HG03521 (cell line): ENCODE data around the gene DNER.
"Not testable (repeated sequence)": the region's sequence is repeated elsewhere in the genome, so short reads cannot be mapped to it uniquely, and the experiment has no call there.

Experiments
- ATAC-seq: cut with Tn5 transposase; IDR thresholded peaks from one replicate; pipeline ENCODE4 v1.9.1; 2021; ENCODE audit warnings: mild to moderate bottlenecking, moderate library complexity; ENCODE audit not compliant: unreplicated experiment

DNER gene

DNA sequence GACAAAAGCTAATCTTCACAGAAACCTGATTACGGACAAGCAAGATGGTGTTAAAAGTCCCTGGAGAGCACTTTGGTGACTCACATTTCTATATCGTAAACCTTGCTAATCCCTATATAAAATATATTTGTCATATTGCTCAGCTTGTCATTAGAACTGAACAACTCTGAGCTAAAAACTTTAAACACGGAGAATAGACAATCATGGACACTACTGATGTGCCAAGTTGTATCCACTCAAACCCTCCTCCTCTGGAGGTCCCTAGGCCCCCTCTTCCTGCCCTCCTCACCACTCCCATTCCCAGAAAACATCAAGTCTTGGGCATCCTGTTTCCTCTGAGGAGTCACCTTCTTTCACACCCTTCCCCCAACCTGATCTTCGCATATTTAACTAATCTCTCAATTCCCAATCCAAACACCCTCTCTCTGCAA, 304.6 kb downstream of the DNER start:
- ATAC-seq: no peak

DNA sequence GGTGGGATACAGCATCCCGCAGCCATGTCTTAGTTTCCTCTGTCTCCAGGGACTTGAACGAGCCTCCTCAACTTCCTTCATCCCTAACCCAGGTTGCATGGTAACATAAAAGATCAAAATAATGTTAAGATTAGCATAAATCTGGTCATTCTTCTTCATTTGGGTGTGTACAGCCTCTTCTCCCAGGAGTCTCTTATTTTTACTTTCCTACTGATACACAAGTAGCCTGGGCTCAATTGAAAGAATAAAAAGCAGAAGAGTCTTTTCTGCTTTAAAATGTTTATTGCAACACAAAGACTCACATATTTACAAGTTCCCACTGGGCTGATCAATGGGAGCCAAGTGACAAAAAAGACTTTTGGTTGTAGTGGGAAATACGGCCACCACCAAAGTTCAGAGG, 305.4 kb downstream of the DNER start:
- ATAC-seq: no peak

DNA sequence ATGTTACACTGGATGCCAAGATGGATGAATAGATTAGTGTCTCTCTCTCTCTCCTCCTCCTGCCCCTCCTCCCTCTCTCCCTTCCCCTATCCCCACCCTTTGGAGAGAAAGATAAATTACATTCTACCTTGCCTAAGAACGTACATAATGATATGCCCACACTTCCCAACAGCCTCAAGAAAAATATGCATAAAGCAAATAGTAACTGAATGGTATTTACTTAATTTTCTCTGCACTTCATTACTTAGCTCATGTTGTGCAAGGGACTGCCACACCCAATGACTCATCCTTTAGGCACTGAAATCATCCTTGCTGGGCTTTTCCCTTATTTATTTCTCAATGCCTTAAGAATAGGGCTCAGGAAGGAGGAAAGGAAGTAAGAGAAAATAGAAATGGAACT, 306.0 kb downstream of the DNER start:
- no peak for ATAC-seq

DNA sequence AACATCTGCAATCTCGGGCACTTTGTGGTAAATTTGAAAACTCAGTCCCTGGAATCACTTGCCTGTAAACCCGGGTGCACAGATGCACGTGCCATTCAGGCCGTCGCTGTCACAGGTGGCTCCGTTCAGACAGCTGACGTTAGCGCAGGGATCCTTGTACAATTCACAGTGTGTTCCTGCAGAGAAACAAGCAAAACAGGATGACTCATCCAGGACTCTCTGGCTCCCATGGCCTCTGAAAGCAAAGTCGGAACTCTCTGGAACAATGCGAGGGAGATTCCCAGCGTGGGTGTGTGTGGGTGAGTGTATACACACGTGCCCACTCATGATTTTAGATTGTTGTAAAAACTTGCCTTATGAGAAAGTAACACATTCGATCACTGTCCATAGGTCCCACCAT, 307.2 kb downstream of the DNER start:
- no peak for ATAC-seq

DNA sequence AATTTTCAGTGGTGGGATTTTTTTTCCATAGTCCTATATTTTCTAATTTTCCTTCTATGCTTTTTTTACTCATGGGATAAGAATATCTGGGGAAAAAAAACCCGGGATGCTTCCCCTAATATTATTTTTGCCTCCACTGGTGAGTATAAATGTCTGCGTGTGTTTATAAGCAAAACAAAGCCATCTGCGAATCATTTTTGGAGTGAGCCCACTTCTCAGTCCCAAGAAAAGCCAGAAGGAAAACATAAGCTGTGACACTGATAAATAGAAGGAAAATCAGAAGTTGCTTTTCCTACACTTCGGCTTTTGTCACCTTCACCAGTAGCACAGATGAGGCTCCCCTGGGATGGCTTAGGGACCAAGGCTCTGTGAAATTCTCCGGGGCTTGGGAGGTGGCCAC, 308.6 kb downstream of the DNER start:
- ATAC-seq: no peak

DNA sequence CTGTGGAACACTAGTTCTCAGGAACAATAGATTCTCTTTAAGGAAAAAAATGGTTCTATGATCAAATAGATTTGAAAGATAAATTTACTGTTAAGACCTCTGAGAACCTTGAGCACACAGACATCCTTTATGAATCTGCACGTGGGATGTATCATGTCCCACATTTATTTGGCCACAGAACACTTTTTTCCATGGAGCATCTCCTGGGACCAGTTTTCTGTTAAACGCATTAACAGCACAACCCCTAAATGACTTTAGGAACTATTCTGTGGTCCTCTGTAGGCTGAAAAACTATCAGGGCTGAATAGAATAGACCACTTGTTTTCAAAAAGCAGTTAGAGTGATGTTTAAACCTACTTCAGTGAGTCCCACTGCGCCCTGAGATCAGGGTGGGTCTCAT, 311.1 kb downstream of the DNER start:
- ATAC-seq: no peak

DNA sequence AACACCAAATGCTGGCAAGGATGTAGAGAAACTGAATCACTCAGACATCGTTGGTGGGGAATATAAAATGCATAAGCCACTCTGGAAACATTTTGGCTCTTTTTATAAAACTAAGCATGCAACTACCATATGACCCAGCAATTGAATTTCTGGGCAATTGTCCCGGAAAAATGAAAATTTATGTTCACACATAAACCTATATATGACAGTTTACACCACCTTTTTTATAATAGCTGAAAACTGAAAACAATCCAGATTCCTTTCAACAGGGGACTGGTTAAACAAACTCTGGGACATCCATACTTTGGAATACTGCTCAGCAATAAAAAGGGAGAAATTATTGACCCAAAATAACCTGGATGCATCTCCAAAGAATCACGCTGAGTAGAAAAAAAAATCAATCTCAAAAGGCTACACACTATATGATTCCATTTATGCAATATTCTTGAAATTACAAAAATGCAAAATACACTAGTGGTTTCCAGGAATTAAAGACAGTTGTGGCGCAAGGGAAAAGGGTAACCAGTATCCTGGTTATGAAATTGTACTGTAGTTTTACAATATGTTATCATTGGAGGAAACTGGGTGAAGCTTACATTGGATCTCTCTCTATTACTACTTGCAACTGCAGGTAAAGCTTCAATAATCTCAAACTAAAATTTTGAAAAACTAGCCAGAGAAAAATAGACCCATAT, 313.0 kb downstream of the DNER start:
- ATAC-seq: no peak

DNA sequence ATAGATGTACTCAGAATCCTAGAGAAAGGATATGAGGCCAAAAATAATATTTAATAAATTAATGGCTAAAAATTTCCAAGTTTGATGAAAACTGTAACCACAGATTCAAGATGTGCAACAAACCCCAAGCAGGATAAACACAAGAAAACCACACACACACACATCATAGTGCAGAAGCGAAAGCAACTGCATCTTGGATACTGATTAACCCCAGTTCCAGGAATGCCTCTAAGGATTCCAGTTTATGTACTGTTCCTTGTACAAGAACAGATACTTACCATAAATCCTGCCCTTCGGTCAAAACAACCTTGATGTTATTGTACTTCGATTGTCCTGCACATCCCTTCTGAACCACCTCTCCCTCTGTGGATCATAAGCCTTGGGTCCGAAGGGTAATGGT, 320.4 kb downstream of the DNER start:
- no peak for ATAC-seq

DNA sequence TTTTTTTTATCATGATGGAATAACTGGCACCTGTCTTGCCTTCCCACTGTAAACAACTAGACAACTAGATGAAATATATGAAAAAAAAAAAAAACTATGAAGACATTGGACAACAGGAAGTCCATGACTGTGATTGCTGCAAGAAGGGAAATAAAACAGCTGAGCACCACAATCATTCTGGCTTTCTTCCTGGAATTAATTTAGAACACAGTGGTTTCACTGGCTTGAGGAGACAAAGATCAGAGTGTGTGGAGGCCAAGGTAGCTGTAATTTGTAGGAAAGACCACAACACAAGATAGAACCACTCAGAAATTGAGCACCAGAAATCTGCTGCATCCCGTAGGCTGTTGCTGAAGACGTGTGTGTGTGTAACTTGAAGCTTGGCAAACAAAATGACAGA, 322.2 kb downstream of the DNER start:
- ATAC-seq: no peak

DNA sequence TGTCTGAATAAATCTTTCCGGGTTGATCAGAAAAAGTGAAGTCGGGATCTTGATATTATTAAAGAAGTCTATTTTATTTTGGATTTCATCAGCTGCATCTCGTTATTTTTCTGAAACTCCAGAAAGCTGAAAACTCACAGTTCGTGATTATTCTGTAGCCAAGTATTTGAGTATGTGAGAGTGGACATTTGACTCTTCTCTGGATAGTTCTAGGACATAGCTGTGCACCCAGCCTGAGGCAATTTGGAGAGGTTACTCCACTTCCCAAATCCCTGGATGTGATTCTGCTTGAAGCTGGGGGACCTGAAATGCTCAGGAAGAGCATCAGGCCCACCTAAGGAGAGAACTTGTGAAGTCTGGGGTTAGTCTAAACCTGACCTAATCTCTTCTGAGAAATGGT, 325.6 kb downstream of the DNER start:
- no peak for ATAC-seq

DNA sequence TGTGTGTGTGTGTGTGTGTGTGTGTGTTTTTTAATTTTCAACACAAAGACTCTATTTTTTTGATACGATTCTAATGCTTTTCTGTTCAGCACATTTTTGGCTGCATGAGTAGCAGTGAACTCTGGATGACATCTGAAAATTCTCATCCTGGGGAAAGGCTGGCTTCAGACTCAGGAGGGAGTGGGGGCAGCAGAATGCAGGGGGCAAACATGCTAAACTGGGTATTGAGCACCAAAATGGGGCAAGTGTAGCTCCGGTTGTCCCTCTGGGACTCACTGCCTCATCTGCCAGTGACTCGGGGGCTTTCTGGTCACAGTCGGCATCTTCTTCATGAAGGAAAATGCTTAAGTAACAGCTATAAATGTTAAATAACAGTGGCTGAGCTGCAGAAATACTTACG, 326.5 kb downstream of the DNER start:
- ATAC-seq: no peak

DNA sequence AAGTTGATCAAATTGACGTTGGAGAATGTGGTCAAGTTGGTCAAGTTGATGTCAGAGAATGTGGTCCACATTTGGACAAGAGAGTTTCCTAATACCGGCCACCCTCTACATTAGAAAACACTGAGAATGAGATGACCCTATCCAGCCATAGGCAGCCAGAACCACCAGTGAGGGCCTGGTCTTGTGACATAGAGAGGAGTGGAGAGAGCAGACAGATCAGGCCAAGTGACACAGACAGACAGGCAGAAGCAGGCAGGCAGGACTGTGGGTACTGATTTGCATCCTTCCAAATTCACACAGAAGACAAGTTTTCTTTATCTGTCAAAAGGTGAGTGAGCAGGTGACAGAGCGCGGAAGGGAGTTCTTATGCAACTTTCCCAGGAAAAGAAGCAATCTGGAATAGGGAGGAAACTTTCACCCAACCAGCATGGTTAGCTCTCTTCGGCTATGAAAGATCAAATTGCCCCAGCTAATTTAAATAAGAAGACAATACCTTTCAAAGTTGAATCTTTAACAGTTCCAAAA, 334.2 kb downstream of the DNER start:
- ATAC-seq: no peak

DNA sequence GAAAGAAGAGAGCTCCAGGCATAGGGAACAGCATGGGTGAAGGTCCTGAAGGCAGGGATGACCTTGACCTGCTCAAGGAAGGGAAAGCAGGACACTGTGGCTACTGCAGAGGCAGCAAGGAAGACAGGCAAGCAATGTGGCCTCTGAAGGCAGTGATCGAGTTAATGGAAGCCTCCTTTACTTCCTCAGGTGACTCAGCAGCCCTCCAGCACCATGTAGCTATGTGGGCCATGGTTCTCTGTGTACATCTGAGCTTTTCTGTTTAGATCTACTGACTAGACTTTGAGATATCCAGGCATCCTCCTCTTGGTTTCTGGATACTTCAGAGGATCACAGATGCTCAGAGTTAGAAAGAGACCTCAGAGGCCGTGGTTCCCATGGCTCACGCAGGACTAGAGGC, 336.0 kb downstream of the DNER start:
- no peak for ATAC-seq

DNA sequence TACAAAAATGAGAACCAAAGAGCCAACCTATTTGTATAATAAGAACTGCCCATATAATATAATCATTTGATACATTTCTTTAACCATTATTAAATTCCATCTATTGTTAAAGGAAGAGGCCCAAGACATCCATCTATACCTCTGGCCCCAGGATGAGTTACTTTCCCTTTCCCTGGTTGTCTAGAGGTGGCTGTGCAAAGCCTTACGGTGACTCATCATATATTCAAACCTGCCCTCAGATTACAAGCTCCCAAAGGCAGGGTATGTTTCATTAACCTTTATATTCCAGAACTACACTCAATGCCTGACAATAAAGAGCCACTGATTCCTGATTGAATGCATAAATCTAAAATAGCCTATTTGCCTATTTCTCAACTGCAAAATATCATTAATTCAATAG, 337.5 kb downstream of the DNER start:
- ATAC-seq: no peak

DNA sequence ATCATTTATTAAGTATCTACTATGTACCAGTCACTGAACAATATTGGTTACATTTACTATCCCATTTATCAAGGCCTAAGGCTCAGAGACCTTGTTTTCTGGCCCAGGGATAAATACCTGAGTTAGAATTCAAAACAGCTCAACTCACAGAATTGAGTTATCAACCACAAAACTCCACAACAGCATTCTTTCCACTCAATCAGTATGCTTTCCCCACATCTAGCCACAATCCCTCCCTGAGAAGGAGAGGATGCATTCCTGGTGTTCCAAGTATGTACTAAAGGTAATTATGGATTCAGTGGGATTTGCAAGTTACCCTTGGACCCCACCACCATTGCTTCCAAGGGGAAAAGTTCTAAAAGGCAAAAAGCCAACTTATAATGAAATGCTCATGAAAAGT, 339.1 kb downstream of the DNER start:
- no peak for ATAC-seq

DNA sequence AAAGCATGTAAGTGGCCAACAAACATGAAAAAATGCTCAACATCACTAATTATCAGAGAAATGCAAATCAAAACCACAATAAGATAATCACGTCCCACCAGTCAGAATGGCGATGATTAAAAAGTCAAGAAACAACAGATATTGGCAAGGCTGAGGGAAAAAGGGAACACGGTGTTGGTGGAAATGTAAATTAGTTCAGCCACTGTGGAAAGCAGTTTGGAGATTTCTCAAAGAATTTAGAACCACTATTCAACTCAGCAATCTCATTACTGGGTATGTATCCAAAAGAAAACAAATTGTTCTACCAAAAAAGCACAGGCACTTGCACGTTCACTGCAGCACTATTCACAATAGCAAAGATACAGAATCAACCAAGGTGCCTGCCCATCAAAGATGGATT, 341.0 kb downstream of the DNER start:
- ATAC-seq: not testable (repeated sequence)

DNA sequence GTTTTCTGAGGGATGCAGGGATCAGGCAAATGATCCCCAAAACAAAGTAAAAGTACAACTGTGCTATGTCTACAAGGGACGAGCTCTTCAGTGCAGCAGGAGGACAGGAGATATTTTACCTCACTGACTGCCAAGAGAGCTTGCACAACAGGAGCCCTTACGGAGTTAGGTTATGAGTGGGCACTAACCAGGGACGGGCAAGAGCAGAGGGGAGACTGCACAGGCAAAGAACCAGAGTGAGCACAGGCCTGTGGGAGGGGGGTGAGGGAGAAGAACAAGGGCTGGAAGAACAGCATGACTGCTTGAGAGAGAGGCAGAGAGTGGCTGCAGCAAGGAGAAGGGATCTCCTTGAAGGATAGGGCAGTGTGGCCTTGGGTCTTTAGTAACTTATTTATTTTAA, 342.1 kb downstream of the DNER start:
- ATAC-seq: no peak

DNA sequence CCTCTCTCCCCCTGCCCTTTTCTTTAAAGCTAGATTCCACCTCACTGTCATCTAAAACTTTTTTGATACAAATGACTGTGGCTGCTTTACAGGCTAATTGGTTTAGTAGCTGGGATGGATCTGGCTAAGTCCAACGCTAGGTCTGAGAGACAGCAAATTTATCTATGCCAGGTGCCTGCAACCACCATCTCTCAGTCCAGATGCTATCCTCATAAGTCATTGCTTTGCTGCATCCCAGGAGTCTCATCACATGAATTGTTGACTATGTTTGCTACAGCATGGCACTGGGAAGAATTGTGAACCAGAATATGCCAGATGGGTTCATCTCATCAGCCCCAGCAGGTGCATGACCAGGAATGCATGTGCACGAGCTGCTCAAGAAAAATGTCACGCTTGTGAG, 343.3 kb downstream of the DNER start:
- ATAC-seq: no peak

DNA sequence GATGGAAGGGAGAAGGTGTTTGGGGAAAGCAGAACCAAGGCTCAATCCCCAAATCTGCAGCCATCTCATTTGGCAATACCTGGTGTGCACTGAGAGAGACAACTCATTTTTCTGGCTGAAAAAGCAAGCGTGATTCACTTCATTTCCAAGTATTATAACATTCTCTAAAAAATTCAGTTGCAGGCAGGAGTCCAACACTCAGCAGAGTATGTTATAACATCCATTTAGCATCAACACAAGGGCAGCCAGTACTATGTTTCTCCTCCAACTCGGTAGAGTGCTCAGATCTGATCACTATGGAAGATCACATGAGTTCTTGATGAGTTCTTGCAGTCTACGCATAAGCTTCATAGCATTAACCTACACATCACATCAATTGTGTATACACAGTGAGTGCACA, 343.8 kb downstream of the DNER start:
- ATAC-seq: no peak

DNA sequence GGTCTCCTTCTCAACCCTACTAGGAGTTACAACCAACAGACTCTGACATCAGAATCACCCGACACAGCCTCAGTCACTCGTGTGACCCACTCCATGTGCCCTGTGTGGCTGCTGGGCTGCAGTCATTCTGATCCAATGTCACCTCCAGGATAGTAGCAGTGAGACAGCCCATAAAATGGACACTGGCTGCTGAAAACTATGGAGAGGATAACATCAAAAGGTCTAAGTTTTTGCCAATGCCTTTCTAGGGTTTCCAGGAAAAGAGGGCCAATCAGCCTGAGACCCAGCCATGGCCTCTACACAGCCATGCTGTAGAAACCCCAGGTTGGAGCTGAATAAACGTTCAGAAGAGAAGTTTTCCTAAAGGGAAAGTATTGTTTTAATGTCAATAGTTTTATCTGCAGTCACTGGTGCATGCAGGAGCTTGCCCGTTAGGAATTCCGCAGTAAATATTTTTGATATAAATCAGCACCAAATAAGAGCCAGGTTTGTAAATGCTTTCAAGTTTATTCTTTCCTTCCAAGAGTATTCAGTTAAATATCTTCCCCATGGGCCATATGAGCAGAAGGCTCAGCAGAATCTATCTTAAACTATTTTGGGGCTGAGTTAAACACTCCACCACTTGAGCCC, 351.1 kb downstream of the DNER start:
- ATAC-seq: no peak

DNA sequence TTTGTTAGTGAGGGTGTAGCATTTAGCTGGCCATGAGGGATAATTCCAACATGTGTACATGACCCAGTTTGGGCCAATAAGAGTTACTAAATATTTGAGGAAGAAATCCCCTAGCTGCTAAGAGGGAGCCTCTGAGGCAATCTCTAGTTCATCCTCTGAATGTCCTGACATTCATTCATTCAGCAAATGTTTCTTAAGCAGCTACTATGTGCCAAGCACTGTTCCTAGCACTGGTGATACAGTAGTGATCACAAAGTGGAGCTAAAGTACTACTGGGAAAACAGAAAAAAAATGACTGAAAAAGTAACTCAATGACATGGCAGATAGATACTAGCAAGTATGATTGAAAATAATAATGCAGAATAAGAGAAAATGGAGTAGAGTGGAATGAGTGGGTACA, 363.5 kb downstream of the DNER start:
- no peak for ATAC-seq

DNA sequence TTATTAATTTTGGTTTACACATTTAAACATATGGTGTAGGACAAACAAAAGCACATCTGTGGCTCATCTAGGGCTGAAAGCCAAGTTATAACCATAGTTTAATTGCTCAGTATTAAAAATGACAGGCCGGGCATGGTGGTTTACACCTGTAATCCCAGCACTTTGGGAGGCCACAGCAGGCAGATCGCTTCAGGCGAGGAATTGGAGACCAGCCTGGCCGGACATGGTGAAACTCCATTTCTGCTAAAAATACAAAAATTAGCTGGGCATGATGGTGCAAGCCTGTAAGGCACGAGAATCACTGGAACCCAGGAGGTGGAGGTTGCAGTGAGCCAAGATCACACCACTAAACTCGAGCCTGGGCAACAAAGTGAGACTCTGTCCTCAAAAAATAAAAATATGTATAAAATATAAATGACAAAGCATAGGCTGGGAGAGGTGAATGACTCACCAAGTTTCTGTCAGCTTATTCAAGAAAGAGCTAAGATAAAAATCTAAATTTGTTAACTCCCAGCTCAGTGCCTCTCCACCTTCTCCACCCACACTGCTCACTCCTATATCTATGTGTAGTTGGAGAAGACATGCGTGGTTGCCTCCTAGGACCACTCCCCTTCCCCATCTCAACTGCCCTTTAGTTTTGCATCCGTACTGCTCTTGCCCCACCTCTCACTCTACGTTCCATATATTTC, 364.1 kb downstream of the DNER start:
- no peak for ATAC-seq
